Measurements from ENCODE around the gene RORC. TPM values are rescaled to one million over a fixed set of nuclear protein-coding genes. Genes with fewer than 3 reads are reported as not detected.

RORC gene
- polyA plus RNA-seq, 3 donors: 0.03 TPM; not detected in 2

DNA sequence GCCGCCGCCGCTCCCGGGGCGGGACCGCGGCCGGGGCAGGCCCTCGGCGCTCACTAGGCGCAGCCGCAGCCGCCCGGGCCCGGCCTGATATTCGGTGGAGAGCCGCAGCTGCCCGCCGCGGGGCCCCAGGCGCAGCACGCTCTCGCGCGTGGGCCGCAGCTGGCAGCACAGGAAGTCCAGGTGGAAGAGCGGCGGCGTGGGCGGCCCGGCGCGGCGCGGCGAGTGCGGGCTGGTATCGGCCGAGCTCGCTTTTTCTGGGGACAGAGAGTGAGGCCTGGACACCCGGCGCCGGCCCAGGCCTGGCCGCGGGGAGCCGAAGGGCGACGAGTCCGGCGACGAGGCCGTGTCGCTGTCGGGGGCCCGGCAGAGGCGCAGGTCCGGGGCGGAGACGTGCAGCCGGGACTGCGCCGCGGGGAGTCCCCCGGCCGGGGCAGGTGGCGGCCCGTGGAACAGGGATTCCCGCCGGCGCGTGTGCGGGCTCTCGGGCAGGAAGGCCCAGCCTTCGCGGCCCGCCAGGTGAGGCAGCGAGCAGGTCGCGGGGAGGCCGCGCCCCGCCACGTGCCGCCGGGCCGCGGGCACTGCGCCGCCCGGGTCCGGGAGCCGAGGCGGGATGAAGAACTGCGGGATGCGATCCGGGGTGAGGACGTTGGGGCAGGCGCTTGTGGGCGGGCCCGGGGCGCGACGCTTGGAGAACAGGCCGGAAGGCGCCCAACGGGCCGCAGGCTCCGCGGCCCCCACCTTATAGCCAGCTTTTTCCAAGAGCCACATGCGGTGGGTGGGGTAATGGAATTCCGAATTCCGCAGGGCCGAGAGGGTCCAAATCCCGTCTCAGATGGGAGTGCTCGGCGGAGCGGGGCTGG, 6.8 kb upstream of the RORC start:
- peak overlapping the region; percentile 76 for H3K4me2 ChIP-seq (replicated peaks; ENCODE audit: extremely low read depth, low read length, poor library complexity, severe bottlenecking)
- Mint-ChIP-seq H3K27ac (no peak overlapping the region), H3K4me3 (peak overlapping the region; percentile 60 to 91), H3K9me3 (peaks cover 0 to 21% (median 14%) of the 10 kb centered on the region in 7 donors), H3K36me3 (peaks cover 6 to 13% of the 10 kb centered on the region in 2 donors), H3K4me1 (peaks cover 60% of the 10 kb centered on the region), H3K27me3 (ENCODE audit: low read depth in 3 of 3) (peaks cover 48 to 75% (median 63%) of the 10 kb centered on the region in 3 donors)
- H3K36me3 ChIP-seq (replicated peaks in 1 of 2; ENCODE audit: control insufficient read depth in 1 of 2, insufficient read depth in 2 of 2, low read length in 2 of 2): no peaks in the 10 kb centered on the region
- peak in 2 of 3 donors; percentile 16 to 19 for DNase-seq
- 2% methylated on average over 117 of the region's 117 CpGs for WGBS (ENCODE audit: insufficient coverage)
- peak overlapping the region in 2 of 3 experiments; percentile 17 to 68 for H3K4me3 ChIP-seq (replicated peaks in 1 of 3; ENCODE audit: low read depth in 2 of 3, low read length in 3 of 3)
- H4K20me1 ChIP-seq (ENCODE audit: insufficient read depth, low read length): no peaks in the 10 kb centered on the region
- H3K27me3 ChIP-seq (ENCODE audit: control insufficient read depth in 2 of 2, insufficient read depth in 2 of 2, low read length in 2 of 2): peaks cover 44 to 61% of the 10 kb centered on the region in 2 donors
- peaks cover 45 to 68% of the 10 kb centered on the region in 2 donors for H3K4me1 ChIP-seq (ENCODE audit: control insufficient read depth in 1 of 2, insufficient read depth in 2 of 2, low read length in 2 of 2)
- peak overlapping the region; percentile 56 for H2AFZ ChIP-seq (ENCODE audit: insufficient read depth, low read depth, low read length, poor library complexity, severe bottlenecking)
- H3K9ac ChIP-seq (ENCODE audit: insufficient read depth, low read length, poor library complexity, severe bottlenecking): peak overlapping the region; percentile 36
- TF ChIP-seq, protein P1, sequence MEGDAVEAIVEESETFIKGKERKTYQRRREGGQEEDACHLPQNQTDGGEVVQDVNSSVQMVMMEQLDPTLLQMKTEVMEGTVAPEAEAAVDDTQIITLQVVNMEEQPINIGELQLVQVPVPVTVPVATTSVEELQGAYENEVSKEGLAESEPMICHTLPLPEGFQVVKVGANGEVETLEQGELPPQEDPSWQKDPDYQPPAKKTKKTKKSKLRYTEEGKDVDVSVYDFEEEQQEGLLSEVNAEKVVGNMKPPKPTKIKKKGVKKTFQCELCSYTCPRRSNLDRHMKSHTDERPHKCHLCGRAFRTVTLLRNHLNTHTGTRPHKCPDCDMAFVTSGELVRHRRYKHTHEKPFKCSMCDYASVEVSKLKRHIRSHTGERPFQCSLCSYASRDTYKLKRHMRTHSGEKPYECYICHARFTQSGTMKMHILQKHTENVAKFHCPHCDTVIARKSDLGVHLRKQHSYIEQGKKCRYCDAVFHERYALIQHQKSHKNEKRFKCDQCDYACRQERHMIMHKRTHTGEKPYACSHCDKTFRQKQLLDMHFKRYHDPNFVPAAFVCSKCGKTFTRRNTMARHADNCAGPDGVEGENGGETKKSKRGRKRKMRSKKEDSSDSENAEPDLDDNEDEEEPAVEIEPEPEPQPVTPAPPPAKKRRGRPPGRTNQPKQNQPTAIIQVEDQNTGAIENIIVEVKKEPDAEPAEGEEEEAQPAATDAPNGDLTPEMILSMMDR (IDR thresholded peaks at IDR 0.05): no peak
- H3K9me3 ChIP-seq (replicated peaks in 1 of 2; ENCODE audit: control insufficient read depth in 1 of 2, insufficient read depth in 1 of 2, low read length in 2 of 2): peaks cover 0 to 22% of the 10 kb centered on the region in 2 donors
- H3K79me2 ChIP-seq (ENCODE audit: insufficient read depth, low read length): no peaks in the 10 kb centered on the region
- no peak overlapping the region for H3K27ac ChIP-seq (ENCODE audit: low read depth in 1 of 2, low read length in 2 of 2)
- intact Hi-C loops (cut with micrococcal nuclease): loop anchor here in 1 of 2 donors (5.0 kb wide), 1 partner anchor 301 kb away; no protein-coding TSS in a partner anchor

DNA sequence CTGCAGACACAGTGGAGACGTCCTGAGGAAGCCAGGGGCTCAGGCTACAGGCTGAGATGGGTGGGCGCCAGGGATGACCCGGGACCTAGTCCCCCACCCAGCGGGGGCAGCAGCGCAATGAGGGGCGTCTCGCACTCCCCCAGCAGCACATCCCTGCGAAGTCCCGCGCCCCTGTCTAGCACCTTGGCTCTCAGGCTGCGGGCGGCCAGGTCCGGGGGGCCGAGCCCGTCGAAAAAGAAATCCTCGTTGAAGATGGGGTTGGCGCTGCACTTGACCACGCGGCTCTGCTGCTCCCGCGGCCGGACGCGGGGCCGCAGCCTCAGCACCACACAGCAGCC, 6.3 kb upstream of the RORC start:
- WGBS (ENCODE audit: insufficient coverage): 8% methylated on average over 24 of the region's 26 CpGs
- H3K9ac ChIP-seq (ENCODE audit: insufficient read depth, low read length, poor library complexity, severe bottlenecking): peak overlapping the region; percentile 36
- H3K4me3 ChIP-seq (replicated peaks in 1 of 3; ENCODE audit: low read depth in 2 of 3, low read length in 3 of 3): peak overlapping the region in 1 of 3 experiments; percentile 68

More for the DNA sequence above, 6.3 kb upstream of the RORC start:
- H4K20me1 ChIP-seq (ENCODE audit: insufficient read depth, low read length): no peaks in the 10 kb centered on the region
- peaks cover 44 to 57% of the 10 kb centered on the region in 2 donors for H3K27me3 ChIP-seq (ENCODE audit: control insufficient read depth in 2 of 2, insufficient read depth in 2 of 2, low read length in 2 of 2)
- no peaks in the 10 kb centered on the region for H3K79me2 ChIP-seq (ENCODE audit: insufficient read depth, low read length)
- peaks cover 48 to 71% (median 60%) of the 10 kb centered on the region in 3 donors for H3K27me3 Mint-ChIP-seq (ENCODE audit: low read depth in 3 of 3)
- peak overlapping the region; percentile 56 for H2AFZ ChIP-seq (ENCODE audit: insufficient read depth, low read depth, low read length, poor library complexity, severe bottlenecking)
- no peaks in the 10 kb centered on the region for H3K36me3 ChIP-seq (replicated peaks in 1 of 2; ENCODE audit: control insufficient read depth in 1 of 2, insufficient read depth in 2 of 2, low read length in 2 of 2)
- H3K27ac Mint-ChIP-seq: peak overlapping the region in 1 of 7 donors; percentile 20
- H3K4me2 ChIP-seq (replicated peaks; ENCODE audit: extremely low read depth, low read length, poor library complexity, severe bottlenecking): peak overlapping the region; percentile 76
- peaks cover 6 to 13% of the 10 kb centered on the region in 2 donors for H3K36me3 Mint-ChIP-seq
- TF ChIP-seq, protein P1 (IDR thresholded peaks at IDR 0.05): no peak
- intact Hi-C loops (cut with micrococcal nuclease): loop anchor here in 1 of 2 donors (5.0 kb wide), 1 partner anchor 301 kb away; no protein-coding TSS in a partner anchor
- peaks cover 51 to 74% of the 10 kb centered on the region in 2 donors for H3K4me1 ChIP-seq (ENCODE audit: control insufficient read depth in 1 of 2, insufficient read depth in 2 of 2, low read length in 2 of 2)
- H3K27ac ChIP-seq (ENCODE audit: low read depth in 1 of 2, low read length in 2 of 2): no peak overlapping the region
- H3K4me1 Mint-ChIP-seq: peaks cover 64% of the 10 kb centered on the region
- H3K9me3 Mint-ChIP-seq: peaks cover 0 to 21% (median 14%) of the 10 kb centered on the region in 7 donors
- H3K9me3 ChIP-seq (replicated peaks in 1 of 2; ENCODE audit: control insufficient read depth in 1 of 2, insufficient read depth in 1 of 2, low read length in 2 of 2): peaks cover 0 to 22% of the 10 kb centered on the region in 2 donors
- H3K4me3 Mint-ChIP-seq: peak overlapping the region; percentile 66 to 88
- DNase-seq: no peak
